Amniotic stem cell (primary cell): ENCODE results near the gene IGF1R.
A peak's percentile ranks its signal among the peaks of the same experiment; 100 is the strongest.

Experiments used
- DNase-seq: peaks from one replicate; lab custom pipeline; 2025; lab: John Stamatoyannopoulos, UW

Gene IGF1R

GRCh38 chr15:98887976-98888375, 239.6 kb downstream of the IGF1R start:
- no peak for DNase-seq

GRCh38 chr15:98888820-98889479, 240.6 kb downstream of the IGF1R start:
- DNase-seq: no peak

GRCh38 chr15:98889930-98890695, 241.8 kb downstream of the IGF1R start:
- no peak for DNase-seq

- DNase-seq: no peak
Observed at GRCh38 chr15:98891301-98891700, 243.0 kb downstream of the IGF1R start.

GRCh38 chr15:98893401-98893800, 245.1 kb downstream of the IGF1R start:
- DNase-seq: no peak

- no peak for DNase-seq
Observed at GRCh38 chr15:98894312-98894711, 246.0 kb downstream of the IGF1R start.

GRCh38 chr15:98896002-98896721, 247.8 kb downstream of the IGF1R start:
- no peak for DNase-seq

- DNase-seq: peak; percentile 99
Observed at GRCh38 chr15:98896802-98897732, 248.7 kb downstream of the IGF1R start.

GRCh38 chr15:98898122-98898521, 249.8 kb downstream of the IGF1R start:
- DNase-seq: no peak

GRCh38 chr15:98899272-98900021, 251.1 kb downstream of the IGF1R start:
- DNase-seq: no peak

- DNase-seq: no peak
Observed at GRCh38 chr15:98900356-98900755, 252.0 kb downstream of the IGF1R start.

- DNase-seq: no peak
Observed at GRCh38 chr15:98901434-98902072, 253.2 kb downstream of the IGF1R start.

- no peak for DNase-seq
Observed at GRCh38 chr15:98902931-98903330, 254.6 kb downstream of the IGF1R start.

- no peak for DNase-seq
Observed at GRCh38 chr15:98903377-98904018, 255.2 kb downstream of the IGF1R start.

GRCh38 chr15:98904544-98904943, 256.2 kb downstream of the IGF1R start:
- DNase-seq: no peak

GRCh38 chr15:98905963-98906711, 257.8 kb downstream of the IGF1R start:
- no peak for DNase-seq

- no peak for DNase-seq
Observed at GRCh38 chr15:98906712-98907083, 258.4 kb downstream of the IGF1R start.

- no peak for DNase-seq
Observed at GRCh38 chr15:98907927-98908471, 259.7 kb downstream of the IGF1R start.
